Fibroblast of the aortic adventitia (primary cell): Measurements from ENCODE around the gene JADE3. TPM values are rescaled to one million over a fixed set of nuclear protein-coding genes. Genes with fewer than 3 reads are reported as not detected.

Experiments
- DNase-seq: peaks from one replicate; pipeline ENCODE4 v3.0.0-alpha.2; 2010; ENCODE audit warnings: low read depth
- H3K4me3 ChIP-seq: 2 replicates; pipeline ENCODE4 v1.5.1; 2011; ENCODE audit warnings: low read depth, mild to moderate bottlenecking, control low read depth, low read length, moderate library complexity
- total RNA-seq: library from RNA; depleted of rRNA; stranded (reverse); fragments of >200 nt; gene quantifications from 2 replicates; pipeline ENCODE4 v1.2.3, GENCODE V29; 2012; ENCODE audit warnings: low replicate concordance
- TF ChIP-seq, protein P1 (sequence below): IDR thresholded peaks from 2 replicates; pipeline ENCODE4 v1.5.1; 2011; ENCODE audit warnings: mild to moderate bottlenecking, low read length, control low read depth, inconsistent platforms; ENCODE audit not compliant: insufficient read depth

Gene JADE3
- total RNA-seq, 1 donor = 3.9 TPM

DNA sequence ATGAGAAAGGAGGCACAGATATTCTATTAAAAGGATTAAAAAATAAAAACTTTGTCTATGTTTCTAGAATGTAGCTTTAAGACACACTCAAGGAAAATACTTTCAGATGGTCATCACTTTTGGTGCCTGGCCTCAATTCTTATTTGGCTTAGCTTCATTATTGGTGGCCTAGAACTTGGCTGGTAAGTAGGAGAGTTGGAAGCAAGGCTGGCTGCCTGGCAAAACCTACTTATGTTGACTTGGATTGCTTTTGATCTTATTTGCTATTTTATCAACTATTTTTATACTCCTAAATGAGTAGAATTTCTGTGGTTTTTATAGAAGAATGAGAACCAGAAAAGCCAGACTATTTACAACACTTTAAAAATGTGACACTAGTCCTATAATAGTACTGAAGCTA, 35.3 kb upstream of the JADE3 start:
- no peak overlapping the region for H3K4me3 ChIP-seq
- DNase-seq = peak; percentile 31
- TF ChIP-seq, protein P1, sequence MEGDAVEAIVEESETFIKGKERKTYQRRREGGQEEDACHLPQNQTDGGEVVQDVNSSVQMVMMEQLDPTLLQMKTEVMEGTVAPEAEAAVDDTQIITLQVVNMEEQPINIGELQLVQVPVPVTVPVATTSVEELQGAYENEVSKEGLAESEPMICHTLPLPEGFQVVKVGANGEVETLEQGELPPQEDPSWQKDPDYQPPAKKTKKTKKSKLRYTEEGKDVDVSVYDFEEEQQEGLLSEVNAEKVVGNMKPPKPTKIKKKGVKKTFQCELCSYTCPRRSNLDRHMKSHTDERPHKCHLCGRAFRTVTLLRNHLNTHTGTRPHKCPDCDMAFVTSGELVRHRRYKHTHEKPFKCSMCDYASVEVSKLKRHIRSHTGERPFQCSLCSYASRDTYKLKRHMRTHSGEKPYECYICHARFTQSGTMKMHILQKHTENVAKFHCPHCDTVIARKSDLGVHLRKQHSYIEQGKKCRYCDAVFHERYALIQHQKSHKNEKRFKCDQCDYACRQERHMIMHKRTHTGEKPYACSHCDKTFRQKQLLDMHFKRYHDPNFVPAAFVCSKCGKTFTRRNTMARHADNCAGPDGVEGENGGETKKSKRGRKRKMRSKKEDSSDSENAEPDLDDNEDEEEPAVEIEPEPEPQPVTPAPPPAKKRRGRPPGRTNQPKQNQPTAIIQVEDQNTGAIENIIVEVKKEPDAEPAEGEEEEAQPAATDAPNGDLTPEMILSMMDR = no peak

DNA sequence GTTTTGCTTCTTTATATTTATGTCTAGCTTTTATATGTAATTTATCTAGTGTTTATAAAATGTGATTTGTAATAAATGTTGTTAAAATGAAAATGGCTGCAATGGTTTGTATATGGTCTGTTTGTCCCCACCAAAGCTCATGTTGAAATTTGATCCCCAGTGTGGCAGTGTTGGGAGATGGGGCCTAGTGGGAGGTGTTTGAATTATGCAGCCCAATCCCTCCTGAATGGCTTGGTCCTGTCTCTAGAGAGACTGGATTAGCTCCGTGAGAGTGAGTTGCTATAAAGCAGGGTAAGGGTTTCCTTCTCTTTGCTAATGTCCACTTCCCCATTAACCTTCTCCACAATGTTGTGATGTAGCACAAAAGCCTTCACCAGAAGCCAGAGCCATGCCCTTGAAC, 30.0 kb upstream of the JADE3 start:
- no peak for DNase-seq
- TF ChIP-seq, protein P1 = no peak
- no peak overlapping the region for H3K4me3 ChIP-seq

DNA sequence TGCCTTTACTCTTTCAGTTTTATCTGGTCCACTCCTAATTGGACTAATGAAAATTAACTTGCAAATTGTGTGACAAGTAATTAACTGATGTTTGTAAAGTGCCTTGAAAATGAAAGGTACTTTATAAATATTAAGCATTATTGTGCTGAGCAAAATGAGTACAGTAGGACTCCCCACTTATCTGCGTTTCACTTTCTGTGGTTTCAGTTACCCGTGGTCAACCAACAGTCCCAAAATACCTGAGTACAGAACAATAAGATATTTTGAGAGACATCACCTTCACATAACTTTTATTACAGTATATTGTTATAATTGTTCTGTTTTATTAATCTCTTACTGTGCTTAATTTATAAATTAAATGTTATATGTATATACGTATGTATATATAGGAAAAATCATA, 27.4 kb upstream of the JADE3 start:
- H3K4me3 ChIP-seq = no peak overlapping the region
- TF ChIP-seq, protein P1 = no peak
- no peak for DNase-seq

DNA sequence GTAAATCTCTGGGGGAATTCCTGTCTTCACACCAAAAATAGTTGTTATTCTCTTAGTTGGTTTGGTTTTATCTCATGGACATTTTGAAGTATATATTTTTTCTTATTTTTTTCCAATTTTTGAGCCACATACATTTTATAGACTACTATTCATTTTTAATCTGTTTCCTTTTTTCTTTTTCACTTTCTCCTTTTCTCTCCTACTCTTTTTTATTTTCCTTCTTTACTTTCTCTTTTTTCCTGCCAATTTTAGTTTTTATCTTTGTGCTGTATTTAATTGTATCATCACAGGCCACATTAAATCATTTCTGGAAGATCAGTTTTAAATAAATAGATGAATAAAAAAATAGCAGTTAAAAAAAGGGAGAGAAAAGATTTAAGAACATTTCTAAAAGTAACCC, 14.0 kb upstream of the JADE3 start:
- DNase-seq = no peak
- H3K4me3 ChIP-seq = no peak overlapping the region
- TF ChIP-seq, protein P1 = no peak

DNA sequence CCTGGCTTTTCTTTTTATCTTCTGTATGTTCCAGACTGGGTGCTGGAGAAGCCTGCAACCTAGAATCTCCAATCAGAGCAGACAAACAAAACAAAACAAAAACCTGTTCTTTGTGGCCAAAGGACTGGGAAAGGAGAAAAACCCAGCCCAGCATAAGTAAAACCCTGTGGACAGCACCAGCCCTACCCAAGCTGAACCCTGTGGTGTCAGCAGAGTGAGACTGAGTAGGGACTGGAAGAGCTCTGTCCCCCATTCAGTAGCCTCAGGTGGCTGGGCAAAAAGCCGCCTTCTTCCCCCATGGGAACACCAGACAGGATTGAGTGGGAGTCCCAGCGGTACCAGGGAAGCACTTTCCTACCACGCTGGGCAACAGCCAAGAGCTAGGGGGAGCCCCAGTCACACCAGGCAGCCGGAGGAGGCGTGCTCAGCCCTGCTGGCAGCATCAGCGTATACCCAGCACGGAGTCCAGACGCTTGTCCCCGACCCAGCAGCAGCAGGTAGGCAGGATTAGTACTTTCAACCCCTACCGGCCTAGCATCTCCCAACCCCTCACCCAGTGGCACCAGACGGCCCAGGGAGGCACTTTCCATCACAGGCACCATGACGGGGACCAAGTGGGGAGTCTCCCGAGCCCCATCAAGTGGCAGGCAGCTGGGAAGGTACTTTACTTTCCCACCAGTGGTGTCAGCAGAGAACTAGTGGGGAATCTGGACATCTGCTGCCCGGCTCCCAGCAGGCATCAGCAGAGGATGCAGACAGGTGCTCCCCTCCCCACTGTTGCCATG, 8.6 kb upstream of the JADE3 start:
- DNase-seq = peak; percentile 66
- TF ChIP-seq, protein P1 = peak; percentile 56

DNA sequence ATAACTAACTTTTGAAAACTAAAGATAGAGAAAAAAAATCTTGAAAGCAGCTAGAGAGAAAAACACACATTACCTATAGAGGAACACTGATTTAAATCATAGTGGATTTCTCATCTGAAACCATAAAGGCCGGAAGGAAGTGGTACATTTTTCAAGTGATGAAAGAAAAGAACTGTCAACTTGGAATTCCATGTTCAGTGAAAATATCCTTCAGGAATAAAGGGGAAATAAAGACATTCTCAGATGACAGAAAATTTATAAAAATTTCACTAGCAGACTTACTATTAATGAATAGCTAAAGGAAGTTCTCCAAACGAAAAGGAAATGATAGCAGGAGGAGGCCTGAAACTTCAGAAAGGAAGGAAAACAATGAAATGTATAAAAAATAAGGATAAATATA, 7.6 kb upstream of the JADE3 start:
- DNase-seq = no peak
- H3K4me3 ChIP-seq = no peak overlapping the region
- TF ChIP-seq, protein P1 = no peak

More for the DNA sequence above, 8.6 kb upstream of the JADE3 start:
- peak overlapping the region; percentile 73 for H3K4me3 ChIP-seq

DNA sequence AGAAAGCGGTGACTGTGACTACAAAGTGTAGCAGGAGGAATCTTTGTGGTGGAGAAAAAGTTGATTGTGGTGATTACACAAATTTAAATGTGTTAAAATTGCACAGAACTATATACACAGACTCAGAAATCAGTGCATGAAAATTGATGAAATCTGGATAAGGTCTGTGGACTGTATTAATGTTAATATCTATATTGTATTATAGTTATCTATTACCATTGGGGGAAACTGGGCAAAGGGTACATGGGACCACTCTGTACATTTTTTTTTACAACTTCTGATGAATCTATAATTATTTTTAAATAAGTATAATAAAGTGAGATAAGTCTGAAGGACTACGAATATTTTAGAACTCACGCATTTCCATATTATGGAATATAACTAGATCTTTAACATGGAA, 1.8 kb upstream of the JADE3 start:
- TF ChIP-seq, protein P1 = no peak
- H3K4me3 ChIP-seq = no peak overlapping the region
- DNase-seq = no peak
